ENCODE measurements around the gene PDE10A. TPM values are rescaled to one million over a fixed set of nuclear protein-coding genes. Genes with fewer than 3 reads are reported as not detected.
A peak's percentile ranks its signal among the peaks of the same experiment; 100 is the strongest.

Gene PDE10A
- total and polyA plus RNA-seq, 2 of the 13 experiments (the other 11 are each of a cell fraction or from before 2014, with no cell fraction given): not detected

DNA sequence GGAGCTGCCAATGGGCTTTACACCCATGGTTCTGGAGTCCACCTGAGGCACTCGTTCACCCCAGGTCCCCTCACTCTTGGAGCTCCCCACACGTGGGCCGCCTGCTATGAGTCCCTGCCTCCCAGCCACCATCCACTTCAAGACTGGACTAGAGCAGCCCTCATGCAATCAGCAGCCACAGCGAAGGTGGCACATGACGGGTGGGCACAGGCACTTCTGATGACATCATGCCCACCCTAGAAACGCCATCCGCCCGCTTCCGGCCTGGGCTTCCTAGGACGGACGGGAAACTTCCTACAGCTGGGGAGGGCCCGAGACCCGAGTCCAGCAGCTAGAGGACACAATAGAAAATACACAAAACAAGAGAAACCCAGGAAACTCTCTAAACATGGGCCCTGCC lies 85.5 kb downstream of the PDE10A start:
- ChIA-PET CTCF (ENCODE audit: low intra/inter-chr PET ratio, low total read pairs) (no interaction called here), POLR2A (no interaction called here)
- TF ChIP-seq ATF7 (IDR thresholded peaks at IDR 0.05) (peak; percentile 77), ATF7 (CRISPR knock-in tag; IDR thresholded peaks at IDR 0.05) (no peak), ZBTB42 (CRISPR knock-in tag; IDR thresholded peaks at IDR 0.05) (no peak), PHF20 (CRISPR knock-in tag; IDR thresholded peaks at IDR 0.05) (no peak), ZNF644 (CRISPR knock-in tag; IDR thresholded peaks at IDR 0.05; ENCODE audit: low read depth) (no peak)
- TF ChIP-seq, protein P1, sequence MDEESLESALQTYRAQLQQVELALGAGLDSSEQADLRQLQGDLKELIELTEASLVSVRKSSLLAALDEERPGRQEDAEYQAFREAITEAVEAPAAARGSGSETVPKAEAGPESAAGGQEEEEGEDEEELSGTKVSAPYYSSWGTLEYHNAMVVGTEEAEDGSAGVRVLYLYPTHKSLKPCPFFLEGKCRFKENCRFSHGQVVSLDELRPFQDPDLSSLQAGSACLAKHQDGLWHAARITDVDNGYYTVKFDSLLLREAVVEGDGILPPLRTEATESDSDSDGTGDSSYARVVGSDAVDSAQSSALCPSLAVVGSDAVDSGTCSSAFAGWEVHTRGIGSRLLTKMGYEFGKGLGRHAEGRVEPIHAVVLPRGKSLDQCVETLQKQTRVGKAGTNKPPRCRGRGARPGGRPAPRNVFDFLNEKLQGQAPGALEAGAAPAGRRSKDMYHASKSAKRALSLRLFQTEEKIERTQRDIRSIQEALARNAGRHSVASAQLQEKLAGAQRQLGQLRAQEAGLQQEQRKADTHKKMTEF (CRISPR knock-in tag; IDR thresholded peaks at IDR 0.05): no peak
- TF ChIP-seq, protein P2, sequence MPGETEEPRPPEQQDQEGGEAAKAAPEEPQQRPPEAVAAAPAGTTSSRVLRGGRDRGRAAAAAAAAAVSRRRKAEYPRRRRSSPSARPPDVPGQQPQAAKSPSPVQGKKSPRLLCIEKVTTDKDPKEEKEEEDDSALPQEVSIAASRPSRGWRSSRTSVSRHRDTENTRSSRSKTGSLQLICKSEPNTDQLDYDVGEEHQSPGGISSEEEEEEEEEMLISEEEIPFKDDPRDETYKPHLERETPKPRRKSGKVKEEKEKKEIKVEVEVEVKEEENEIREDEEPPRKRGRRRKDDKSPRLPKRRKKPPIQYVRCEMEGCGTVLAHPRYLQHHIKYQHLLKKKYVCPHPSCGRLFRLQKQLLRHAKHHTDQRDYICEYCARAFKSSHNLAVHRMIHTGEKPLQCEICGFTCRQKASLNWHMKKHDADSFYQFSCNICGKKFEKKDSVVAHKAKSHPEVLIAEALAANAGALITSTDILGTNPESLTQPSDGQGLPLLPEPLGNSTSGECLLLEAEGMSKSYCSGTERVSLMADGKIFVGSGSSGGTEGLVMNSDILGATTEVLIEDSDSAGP (CRISPR knock-in tag; IDR thresholded peaks at IDR 0.05; ENCODE audit: borderline replicate concordance): no peak
- H3K27me3 ChIP-seq (ENCODE audit: control insufficient read depth in 1 of 2, insufficient read depth in 2 of 2, low read length in 2 of 2): no peaks in the 10 kb centered on the region
- no peaks in the 10 kb centered on the region for H3K9me3 ChIP-seq (ENCODE audit: low read length)
- DNase-seq (ENCODE audit: low spot score): no peak
- H3K4me3 ChIP-seq (replicated peaks in 1 of 3; ENCODE audit: insufficient read depth in 1 of 3, low read depth in 2 of 3, low read length in 3 of 3): no peak overlapping the region
- no peak overlapping the region for H3K4me2 ChIP-seq (ENCODE audit: low read depth, low read length)
- intact Hi-C loops (cut with micrococcal nuclease; ENCODE audit: unreplicated experiment): no loop called here
- H3K36me3 ChIP-seq (replicated peaks in 1 of 2; ENCODE audit: control insufficient read depth in 1 of 2, insufficient read depth in 2 of 2, low read length in 2 of 2): no peaks in the 10 kb centered on the region
- WGBS (ENCODE audit: low lambda C conversion rate): 47% methylated on average over 9 of the region's 13 CpGs
- H4K20me1 ChIP-seq (ENCODE audit: insufficient read depth, low read length): no peaks in the 10 kb centered on the region
- no peak for ATAC-seq
- in situ Hi-C loops (cut with HindIII; ENCODE audit: extremely low pct_ligation_motif_present, low pct_unique_long_range_greater_than_20kb): no loop called here
- BruUV-seq (replicated peaks): no TSS peak
- no peak for FAIRE-seq
- H3K4me1 ChIP-seq (ENCODE audit: insufficient read depth, low read length): no peaks in the 10 kb centered on the region
- H3K27ac ChIP-seq (ENCODE audit: extremely low read length, insufficient read depth, low read length): no peak overlapping the region
- H3K79me2 ChIP-seq (ENCODE audit: insufficient read depth, low read length): no peaks in the 10 kb centered on the region
- no peak overlapping the region for H2AFZ ChIP-seq (ENCODE audit: low read length)
- no peak overlapping the region for H3K9ac ChIP-seq (ENCODE audit: insufficient read depth, low read depth, low read length)

Data from HepG2 (cell line).